Esophagus squamous epithelium (tissue), 5 donors: ENCODE results near the gene KCNB1. TPM values are rescaled to one million over a fixed set of nuclear protein-coding genes. Genes with fewer than 3 reads are reported as not detected.

Source experiments
- DNase-seq: peaks from one replicate; lab custom pipeline; 2025; lab: John Stamatoyannopoulos, UW
- H3K27ac ChIP-seq, 4 donors: fragments of 200-600 bp; sonication (generic); one replicate each; pipeline ENCODE4 v1.5.1; 2016 to 2019; ENCODE audit warnings: mild to moderate bottlenecking in 1 of 4
- H3K27me3 ChIP-seq, 4 donors: fragments of 200-600 bp; sonication (generic); 1 replicate in 3 of 4; 2 replicates in 1 of 4; pipeline versions ENCODE4 v1.5.1 to v1.6.0; 2017 to 2021; ENCODE audit warnings: antibody characterized with exemption in 1 of 4
- H3K36me3 ChIP-seq, 3 donors: fragments of 200-600 bp; sonication (generic); one replicate each; pipeline ENCODE4 v1.5.1; 2016 to 2019
- H3K4me1 ChIP-seq, 3 donors: fragments of 200-600 bp; sonication (generic); one replicate each; pipeline ENCODE4 v1.5.1; 2017 to 2019
- H3K4me3 ChIP-seq, 4 donors: fragments of 200-600 bp; sonication (generic); 1 replicate in 3 of 4; 2 replicates in 1 of 4; pipeline ENCODE4 v1.5.1; 2016 to 2019; ENCODE audit warnings: mild to moderate bottlenecking in 2 of 4, moderate library complexity in 1 of 4
- H3K9me3 ChIP-seq, 3 donors: fragments of 200-600 bp; sonication (generic); one replicate each; pipeline ENCODE4 v1.5.1; 2016 to 2019
- POLR2A ChIP-seq, 4 donors: fragments of 450-650 bp; IDR thresholded peaks; one replicate each; pipeline ENCODE4 v1.6.1; 2017; ENCODE audit warnings: antibody characterized with exemption in 4 of 4, mild to moderate bottlenecking in 4 of 4, moderate library complexity in 3 of 4
- WGBS, 2 donors: methylation state at CpG; one replicate each; pipeline ENCODE4 v1.1.5; 2018; 5-methylcytosine and 5-hydroxymethylcytosine counted together
- intact Hi-C: fragments of 100-400 bp; cut with DNase I; formaldehyde crosslinking; loops from one replicate; pipeline ENCODE4 v1.15.0; 2022
- total RNA-seq, 4 donors: library from RNA; depleted of rRNA; stranded (reverse); fragments of >200 nt; gene quantifications; one replicate each; pipeline ENCODE4 v1.1.0, GENCODE V29; 2016
- TF ChIP-seq, protein P1 (sequence below), 6 experiments: fragments of 450-650 bp in 4 of 6; fragments of 200-600 bp in 2 of 6; sonication (generic) in 2 of 6; IDR thresholded peaks; one replicate each; pipeline ENCODE4 v1.5.1; 2016 to 2019; ENCODE audit warnings: antibody characterized with exemption in 6 of 6, mild to moderate bottlenecking in 4 of 6, moderate library complexity in 4 of 6
- donor health status: DM: yes; HTN: yes; CAD: no.

Gene KCNB1
- total RNA-seq, 4 donors from 2014 or later, result 0.11 to 3.6 (median 1.1) TPM

DNA sequence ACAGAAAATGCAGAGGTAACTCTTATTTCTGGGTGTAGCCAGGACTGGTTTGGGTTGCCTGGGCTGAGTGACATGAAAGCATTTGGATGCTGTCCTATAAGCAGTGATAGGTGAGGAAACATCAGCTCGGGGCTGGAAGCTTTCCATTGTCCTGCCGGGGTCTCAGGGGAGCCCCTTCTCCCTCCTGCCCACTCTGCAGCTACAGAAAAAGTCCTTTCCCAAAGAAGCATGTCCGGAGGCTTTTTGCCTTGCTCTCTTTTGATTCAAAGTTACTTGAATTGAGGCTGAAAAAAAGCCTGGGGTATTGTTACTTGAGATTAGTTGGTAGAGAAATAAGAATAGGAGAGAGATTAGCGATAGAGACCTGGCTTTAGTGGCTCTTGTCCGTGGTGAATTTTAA is 113.9 kb downstream of the KCNB1 start:
- WGBS, 2 donors, result 40 to 43% methylated on average over 5 of the region's 5 CpGs
- no peaks in the 10 kb centered on the region for H3K36me3 ChIP-seq
- intact Hi-C loops, result no loop called here
- H3K27me3 ChIP-seq, result peaks cover 0 to 16% (median 0%) of the 10 kb centered on the region in 4 donors
- no peak for TF ChIP-seq POLR2A (IDR thresholded peaks at IDR 0.05)
- TF ChIP-seq, protein P1, sequence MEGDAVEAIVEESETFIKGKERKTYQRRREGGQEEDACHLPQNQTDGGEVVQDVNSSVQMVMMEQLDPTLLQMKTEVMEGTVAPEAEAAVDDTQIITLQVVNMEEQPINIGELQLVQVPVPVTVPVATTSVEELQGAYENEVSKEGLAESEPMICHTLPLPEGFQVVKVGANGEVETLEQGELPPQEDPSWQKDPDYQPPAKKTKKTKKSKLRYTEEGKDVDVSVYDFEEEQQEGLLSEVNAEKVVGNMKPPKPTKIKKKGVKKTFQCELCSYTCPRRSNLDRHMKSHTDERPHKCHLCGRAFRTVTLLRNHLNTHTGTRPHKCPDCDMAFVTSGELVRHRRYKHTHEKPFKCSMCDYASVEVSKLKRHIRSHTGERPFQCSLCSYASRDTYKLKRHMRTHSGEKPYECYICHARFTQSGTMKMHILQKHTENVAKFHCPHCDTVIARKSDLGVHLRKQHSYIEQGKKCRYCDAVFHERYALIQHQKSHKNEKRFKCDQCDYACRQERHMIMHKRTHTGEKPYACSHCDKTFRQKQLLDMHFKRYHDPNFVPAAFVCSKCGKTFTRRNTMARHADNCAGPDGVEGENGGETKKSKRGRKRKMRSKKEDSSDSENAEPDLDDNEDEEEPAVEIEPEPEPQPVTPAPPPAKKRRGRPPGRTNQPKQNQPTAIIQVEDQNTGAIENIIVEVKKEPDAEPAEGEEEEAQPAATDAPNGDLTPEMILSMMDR (IDR thresholded peaks at IDR 0.05), result no peak
- no peaks in the 10 kb centered on the region for H3K4me1 ChIP-seq
- H3K9me3 ChIP-seq, result no peaks in the 10 kb centered on the region
- no peak overlapping the region for H3K27ac ChIP-seq
- DNase-seq, result no peak
- no peak overlapping the region for H3K4me3 ChIP-seq

DNA sequence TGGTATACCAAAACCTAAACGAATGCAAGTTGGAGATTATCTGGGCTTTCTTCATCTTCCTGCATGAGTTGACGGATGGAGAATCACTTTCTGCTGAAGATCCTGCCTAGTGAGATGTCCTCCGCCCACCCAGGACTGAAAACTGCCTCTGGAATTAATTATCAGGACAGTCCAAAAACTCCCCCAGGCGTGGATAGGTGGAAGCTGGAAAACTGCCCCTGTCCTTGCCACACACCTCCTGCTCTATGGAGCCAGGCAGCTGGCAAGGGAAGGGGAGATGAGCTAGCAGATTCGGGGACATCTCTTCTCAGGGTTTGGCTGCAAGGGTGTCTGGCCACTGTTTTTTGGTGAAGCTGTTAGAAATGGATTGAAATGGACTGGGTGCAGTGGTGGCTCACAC is 115.4 kb downstream of the KCNB1 start:
- H3K4me3 ChIP-seq, result no peak overlapping the region
- no peak for TF ChIP-seq POLR2A (IDR thresholded peaks at IDR 0.05)
- TF ChIP-seq, protein P1 (IDR thresholded peaks at IDR 0.05), result no peak
- intact Hi-C loops, result no loop called here
- H3K9me3 ChIP-seq, result no peaks in the 10 kb centered on the region
- no peak for DNase-seq
- H3K27ac ChIP-seq, result peak overlapping the region in 1 of 4 donors; percentile 16
- WGBS, 2 donors, result 55 to 76% methylated on average over 5 of the region's 5 CpGs
- peaks cover 0 to 10% (median 0%) of the 10 kb centered on the region in 4 donors for H3K27me3 ChIP-seq
- H3K36me3 ChIP-seq, result no peaks in the 10 kb centered on the region
- no peaks in the 10 kb centered on the region for H3K4me1 ChIP-seq

DNA sequence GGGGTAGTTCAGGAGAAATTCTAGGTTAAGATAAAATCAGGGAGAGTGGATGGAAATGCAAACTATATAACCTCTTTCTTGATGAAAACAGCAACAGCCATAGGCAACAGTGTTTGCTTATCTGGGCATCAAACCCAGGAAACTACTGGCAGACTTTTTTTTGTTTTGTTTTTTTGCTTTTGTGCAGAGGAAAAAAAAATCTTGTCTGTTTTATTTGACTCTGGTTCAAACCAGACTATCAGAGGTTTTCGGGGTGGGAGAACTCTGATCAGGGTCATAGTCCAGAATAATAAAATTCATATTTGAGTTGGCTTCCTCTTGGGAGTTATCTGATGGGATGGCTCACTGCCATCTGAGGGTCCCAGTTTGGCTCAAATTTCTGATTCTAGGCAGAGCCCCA is 115.8 kb downstream of the KCNB1 start:
- DNase-seq, result no peak
- H3K9me3 ChIP-seq, result no peaks in the 10 kb centered on the region
- no peaks in the 10 kb centered on the region for H3K36me3 ChIP-seq
- H3K4me1 ChIP-seq, result no peaks in the 10 kb centered on the region
- H3K4me3 ChIP-seq, result no peak overlapping the region
- TF ChIP-seq, protein P1 (IDR thresholded peaks at IDR 0.05), result no peak
- no peak for TF ChIP-seq POLR2A (IDR thresholded peaks at IDR 0.05)
- 58 to 69% methylated on average over 1 of the region's 1 CpG for WGBS, 2 donors
- no peak overlapping the region for H3K27ac ChIP-seq
- peaks cover 0 to 8% (median 0%) of the 10 kb centered on the region in 4 donors for H3K27me3 ChIP-seq
- intact Hi-C loops, result no loop called here

DNA sequence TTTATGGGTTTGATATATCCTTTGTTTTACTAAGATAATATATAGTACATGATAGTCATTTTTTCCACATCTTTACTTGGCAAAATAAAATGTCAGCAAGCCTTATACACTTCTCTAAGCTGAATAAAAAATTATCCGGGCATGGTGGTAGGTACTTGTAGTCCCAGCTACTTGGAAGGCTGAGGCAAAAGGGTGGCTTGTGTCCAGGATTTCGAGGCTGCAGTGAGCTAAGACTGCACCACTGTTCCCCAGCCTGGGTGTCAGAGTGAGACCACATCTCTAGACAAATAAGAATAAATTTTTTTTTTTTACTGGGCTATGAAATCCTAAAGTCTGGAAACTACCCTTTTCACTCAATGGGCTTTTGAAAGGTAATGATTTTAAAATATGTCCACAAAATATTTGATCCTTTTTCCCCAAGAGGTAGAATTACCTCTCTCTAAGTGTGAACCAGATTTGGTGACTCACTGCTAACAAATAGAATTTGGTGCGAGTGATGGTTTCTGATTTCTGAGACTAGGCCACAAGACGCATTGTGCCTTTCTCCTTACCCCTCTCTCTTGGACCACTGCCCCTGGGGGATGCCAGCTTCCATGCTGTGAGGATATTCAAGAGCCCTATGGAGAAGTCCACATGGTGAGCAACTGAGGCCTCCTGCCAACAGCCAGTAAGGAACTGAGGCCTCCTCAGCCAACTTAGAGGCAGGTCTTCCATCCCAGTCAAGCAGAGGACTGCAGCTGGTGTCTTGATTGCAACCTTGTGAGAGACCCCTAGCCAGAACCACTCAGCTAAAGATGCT is 120.4 kb downstream of the KCNB1 start:
- no peaks in the 10 kb centered on the region for H3K27me3 ChIP-seq
- no peak overlapping the region for H3K27ac ChIP-seq
- H3K36me3 ChIP-seq, result no peaks in the 10 kb centered on the region
- intact Hi-C loops, result no loop called here
- no peaks in the 10 kb centered on the region for H3K9me3 ChIP-seq
- no peak for DNase-seq
- H3K4me3 ChIP-seq, result no peak overlapping the region
- TF ChIP-seq, protein P1 (IDR thresholded peaks at IDR 0.05), result no peak
- TF ChIP-seq POLR2A (IDR thresholded peaks at IDR 0.05), result no peak
- WGBS, 2 donors, result 40 to 71% methylated on average over 3 to 4 of the region's 4 CpGs
- no peaks in the 10 kb centered on the region for H3K4me1 ChIP-seq

DNA sequence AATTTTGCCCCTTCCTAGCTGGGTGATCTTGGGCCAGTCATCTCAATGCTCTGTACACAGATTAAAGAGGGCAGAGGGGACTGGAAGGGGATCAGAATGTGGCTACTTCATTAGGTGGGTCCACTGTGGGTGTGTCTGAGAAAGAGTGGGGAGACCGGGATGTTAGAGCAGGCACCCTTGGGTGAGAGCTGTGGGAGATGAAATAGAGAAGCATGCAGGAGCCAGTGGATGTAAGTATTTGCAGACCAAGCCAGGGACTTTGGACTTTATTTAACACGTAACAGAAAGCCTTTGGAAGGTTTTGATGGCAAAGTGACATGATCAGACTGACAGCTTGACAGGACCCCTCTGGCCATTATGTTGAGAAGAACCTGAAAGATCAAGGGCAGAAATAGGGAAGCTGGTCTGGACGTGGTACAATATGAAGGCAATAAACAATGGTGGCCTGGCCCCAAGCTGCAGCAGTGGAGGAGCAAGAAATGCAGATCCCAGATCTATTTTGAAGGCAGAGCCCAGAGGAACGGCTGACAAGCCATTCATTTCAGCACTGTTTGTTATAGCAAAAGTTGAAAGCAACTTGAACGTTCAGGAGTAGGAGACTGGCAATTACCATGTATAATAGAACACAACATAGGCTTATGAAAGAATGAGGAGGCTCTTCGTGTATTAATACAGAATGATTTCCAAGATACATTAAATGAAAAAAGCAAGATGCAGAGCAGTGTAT is 122.1 kb downstream of the KCNB1 start:
- no peak overlapping the region for H3K27ac ChIP-seq

More for the DNA sequence above, 122.1 kb downstream of the KCNB1 start:
- Histone ChIP-seq H3K4me3 (no peak overlapping the region), H3K9me3 (no peaks in the 10 kb centered on the region), H3K27me3 (no peaks in the 10 kb centered on the region), H3K36me3 (no peaks in the 10 kb centered on the region), H3K4me1 (no peaks in the 10 kb centered on the region)
- DNase-seq, result no peak
- TF ChIP-seq, protein P1 (IDR thresholded peaks at IDR 0.05), result no peak
- no peak for TF ChIP-seq POLR2A (IDR thresholded peaks at IDR 0.05)
- intact Hi-C loops, result no loop called here
- 49 to 57% methylated on average over 6 of the region's 6 CpGs for WGBS, 2 donors
